ENCODE measurements around the gene CFAP52.

The CFAP52 gene

GRCh38 chr17:9536061-9536460 lies 40.4 kb upstream of the CFAP52 start:
- no peak for DNase-seq
- H3K36me3 ChIP-seq (replicated peaks; ENCODE audit: insufficient read depth, low read length) = no peaks in the 10 kb centered on the region
- TF ChIP-seq CTCF (IDR thresholded peaks at IDR 0.05; ENCODE audit: low read length) (no peak), EZH2 (optimal IDR thresholded peaks at IDR 0.05; ENCODE audit: low read depth, low read length) (no peak), EZH2phosphoT487 (IDR thresholded peaks at IDR 0.05; ENCODE audit: low read length) (no peak)

GRCh38 chr17:9537177-9537776 lies 39.2 kb upstream of the CFAP52 start:
- no peaks in the 10 kb centered on the region for H3K79me2 ChIP-seq (ENCODE audit: low read length)
- H3K4me1 ChIP-seq (ENCODE audit: low read length) = no peaks in the 10 kb centered on the region
- no peaks in the 10 kb centered on the region for H3K9me3 ChIP-seq (replicated peaks; ENCODE audit: insufficient read depth, low read length)
- no peak for DNase-seq
- H3K4me3 ChIP-seq (ENCODE audit: low read length) = no peak overlapping the region
- no peaks in the 10 kb centered on the region for H4K20me1 ChIP-seq (ENCODE audit: insufficient read depth, low read length)
- H2AFZ ChIP-seq (ENCODE audit: low read length) = no peak overlapping the region
- H3K27ac ChIP-seq (ENCODE audit: low read length) = no peak overlapping the region
- H3K4me2 ChIP-seq (ENCODE audit: low read depth, low read length) = no peak overlapping the region
- TF ChIP-seq EZH2 (optimal IDR thresholded peaks at IDR 0.05; ENCODE audit: low read depth, low read length) = no peak
- no peak for TF ChIP-seq CTCF (IDR thresholded peaks at IDR 0.05; ENCODE audit: low read length)
- no peak for TF ChIP-seq EZH2phosphoT487 (IDR thresholded peaks at IDR 0.05; ENCODE audit: low read length)
- H3K36me3 ChIP-seq (replicated peaks; ENCODE audit: insufficient read depth, low read length) = no peaks in the 10 kb centered on the region
- H3F3A ChIP-seq (ENCODE audit: insufficient read depth, low read length) = no peaks in the 10 kb centered on the region
- H3K9ac ChIP-seq (ENCODE audit: low read length) = no peak overlapping the region
- H3K9me2 ChIP-seq (replicated peaks; ENCODE audit: insufficient read depth, low read length) = no peaks in the 10 kb centered on the region
- no peaks in the 10 kb centered on the region for H3K27me3 ChIP-seq (replicated peaks; ENCODE audit: insufficient read depth, low read length)

More at GRCh38 chr17:9536061-9536460, 40.4 kb upstream of the CFAP52 start:
- Histone ChIP-seq H3K27ac (ENCODE audit: low read length) (no peak overlapping the region), H4K20me1 (ENCODE audit: insufficient read depth, low read length) (no peaks in the 10 kb centered on the region), H3K4me3 (ENCODE audit: low read length) (no peak overlapping the region), H3K27me3 (replicated peaks; ENCODE audit: insufficient read depth, low read length) (no peaks in the 10 kb centered on the region), H3F3A (ENCODE audit: insufficient read depth, low read length) (no peaks in the 10 kb centered on the region), H3K9me2 (replicated peaks; ENCODE audit: insufficient read depth, low read length) (no peaks in the 10 kb centered on the region), H3K4me2 (ENCODE audit: low read depth, low read length) (no peak overlapping the region), H3K9ac (ENCODE audit: low read length) (no peak overlapping the region), H3K9me3 (replicated peaks; ENCODE audit: insufficient read depth, low read length) (no peaks in the 10 kb centered on the region), H3K4me1 (ENCODE audit: low read length) (no peaks in the 10 kb centered on the region), H2AFZ (ENCODE audit: low read length) (no peak overlapping the region), H3K79me2 (ENCODE audit: low read length) (no peaks in the 10 kb centered on the region)

GRCh38 chr17:9538626-9539025 lies 37.8 kb upstream of the CFAP52 start:
- Histone ChIP-seq H2AFZ (ENCODE audit: low read length) (no peak overlapping the region), H3K4me3 (ENCODE audit: low read length) (no peak overlapping the region), H3K27me3 (replicated peaks; ENCODE audit: insufficient read depth, low read length) (no peaks in the 10 kb centered on the region), H3K9me3 (replicated peaks; ENCODE audit: insufficient read depth, low read length) (no peaks in the 10 kb centered on the region), H3K4me2 (ENCODE audit: low read depth, low read length) (no peak overlapping the region), H3K36me3 (replicated peaks; ENCODE audit: insufficient read depth, low read length) (no peaks in the 10 kb centered on the region), H3K79me2 (ENCODE audit: low read length) (no peaks in the 10 kb centered on the region), H3K27ac (ENCODE audit: low read length) (no peak overlapping the region), H3F3A (ENCODE audit: insufficient read depth, low read length) (no peaks in the 10 kb centered on the region), H4K20me1 (ENCODE audit: insufficient read depth, low read length) (no peaks in the 10 kb centered on the region), H3K9me2 (replicated peaks; ENCODE audit: insufficient read depth, low read length) (no peaks in the 10 kb centered on the region), H3K4me1 (ENCODE audit: low read length) (no peaks in the 10 kb centered on the region), H3K9ac (ENCODE audit: low read length) (no peak overlapping the region)
- TF ChIP-seq EZH2phosphoT487 (IDR thresholded peaks at IDR 0.05; ENCODE audit: low read length) = no peak
- no peak for TF ChIP-seq CTCF (IDR thresholded peaks at IDR 0.05; ENCODE audit: low read length)
- TF ChIP-seq EZH2 (optimal IDR thresholded peaks at IDR 0.05; ENCODE audit: low read depth, low read length) = no peak
- no peak for DNase-seq
